Anterior cingulate cortex (tissue), 58 donors: ENCODE measurements around the gene GJA10.

ENCODE experiments used
- DNase-seq, 58 donors: peaks; one replicate each; lab custom pipeline; 2025; lab: John Stamatoyannopoulos, UW

The GJA10 gene

GRCh38 chr6:89916136-89916920 is 22.1 kb downstream of the GJA10 start:
- DNase-seq = no peak

DNA sequence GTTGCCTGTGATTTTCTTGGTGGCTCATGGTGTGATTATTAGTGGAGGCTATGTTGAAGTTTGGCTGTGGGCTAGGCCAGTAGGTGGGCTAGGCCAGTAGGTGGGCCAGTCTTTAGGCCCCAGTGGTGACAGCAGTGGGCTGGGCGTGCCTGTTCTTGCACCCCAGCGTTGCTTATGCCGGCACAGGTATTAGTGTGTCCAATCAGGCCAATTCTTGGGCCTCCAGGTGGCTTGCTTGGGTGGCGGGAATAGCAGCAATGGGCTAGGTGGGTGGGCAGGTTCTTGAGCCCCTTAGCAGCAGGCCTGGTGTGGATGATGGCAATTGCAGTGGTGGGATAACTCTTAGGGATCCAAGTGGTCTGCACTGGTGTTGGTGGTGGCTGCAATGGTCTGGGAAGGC is 22.9 kb downstream of the GJA10 start:
- no peak for DNase-seq

DNA sequence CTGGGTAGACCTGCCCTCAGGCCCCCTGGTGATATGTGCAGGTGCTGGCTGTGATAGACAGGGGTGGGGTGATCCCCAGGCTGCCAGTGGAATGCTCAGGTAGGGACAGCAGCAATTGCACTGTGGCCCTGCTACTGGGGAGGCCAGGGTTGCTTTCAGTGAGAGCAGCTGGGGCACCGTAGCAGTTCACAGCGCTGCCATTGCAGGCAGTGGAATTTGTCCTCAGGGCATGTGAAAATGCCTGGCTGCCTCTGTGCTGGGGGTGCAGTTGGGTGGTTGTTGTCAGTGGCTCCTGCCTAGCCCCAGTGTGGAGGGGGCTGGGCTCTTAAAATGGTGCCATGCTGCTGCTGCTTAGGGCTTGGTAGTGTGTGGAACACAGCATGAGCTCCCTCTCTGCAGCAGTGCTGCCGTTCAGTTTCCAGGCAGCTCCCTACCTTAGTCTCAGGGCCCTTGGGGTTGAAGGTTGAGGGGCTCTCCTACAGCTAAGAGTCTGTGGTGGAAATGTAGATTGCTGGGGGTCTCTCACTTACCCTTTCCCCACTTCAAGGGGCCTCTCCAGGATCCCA is 23.6 kb downstream of the GJA10 start:
- no peak for DNase-seq

- no peak for DNase-seq
Observed at GRCh38 chr6:89921197-89921596, 26.9 kb downstream of the GJA10 start.

- DNase-seq = no peak
Observed at GRCh38 chr6:89921691-89922090, 27.4 kb downstream of the GJA10 start.

- DNase-seq = no peak
Observed at GRCh38 chr6:89924231-89924630, 30.0 kb downstream of the GJA10 start.

- DNase-seq = no peak
Observed at GRCh38 chr6:89925826-89926225, 31.6 kb downstream of the GJA10 start.

GRCh38 chr6:89927264-89927663 is 33.0 kb downstream of the GJA10 start:
- DNase-seq = no peak

- DNase-seq = no peak
Observed at GRCh38 chr6:89927791-89928550, 33.7 kb downstream of the GJA10 start.

DNA sequence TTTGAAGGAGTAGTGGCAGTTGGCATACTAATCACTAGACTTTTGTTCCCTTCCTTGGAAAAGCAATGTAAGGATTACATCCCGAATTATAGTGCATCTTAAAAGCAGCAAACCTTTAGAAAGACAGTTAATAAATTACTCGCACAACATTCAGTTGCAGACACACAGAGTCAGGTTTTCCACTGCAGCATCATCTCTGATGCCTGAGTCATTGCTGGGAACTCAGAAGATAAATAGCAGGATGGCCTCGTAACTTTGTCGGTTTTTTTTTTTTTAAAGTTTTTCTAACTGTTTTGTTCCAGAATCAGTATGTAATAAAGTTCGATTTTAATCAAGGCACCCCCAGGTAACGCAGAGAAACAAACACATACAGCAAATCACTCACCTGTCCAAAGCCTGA is 34.3 kb downstream of the GJA10 start:
- no peak for DNase-seq

DNA sequence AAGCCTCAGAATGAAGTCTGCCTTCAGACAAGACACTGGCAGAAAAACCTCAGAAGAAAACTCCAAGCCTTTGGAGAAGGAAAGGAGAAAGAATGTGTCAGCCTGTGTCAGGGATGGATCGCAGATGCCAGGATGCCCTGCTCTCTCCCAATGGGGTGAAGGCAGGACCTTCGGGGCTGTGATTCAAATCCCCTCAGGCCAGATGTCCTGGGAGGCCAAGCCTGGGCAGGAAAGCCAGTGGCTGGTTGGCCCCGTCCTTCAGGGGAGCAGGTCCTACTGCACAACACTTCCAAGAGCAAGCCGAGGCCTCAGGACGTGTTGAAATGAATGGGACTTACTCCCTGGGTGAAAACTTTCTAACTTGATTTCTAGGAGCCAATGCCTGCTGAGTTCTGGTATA is 36.5 kb downstream of the GJA10 start:
- no peak for DNase-seq

DNA sequence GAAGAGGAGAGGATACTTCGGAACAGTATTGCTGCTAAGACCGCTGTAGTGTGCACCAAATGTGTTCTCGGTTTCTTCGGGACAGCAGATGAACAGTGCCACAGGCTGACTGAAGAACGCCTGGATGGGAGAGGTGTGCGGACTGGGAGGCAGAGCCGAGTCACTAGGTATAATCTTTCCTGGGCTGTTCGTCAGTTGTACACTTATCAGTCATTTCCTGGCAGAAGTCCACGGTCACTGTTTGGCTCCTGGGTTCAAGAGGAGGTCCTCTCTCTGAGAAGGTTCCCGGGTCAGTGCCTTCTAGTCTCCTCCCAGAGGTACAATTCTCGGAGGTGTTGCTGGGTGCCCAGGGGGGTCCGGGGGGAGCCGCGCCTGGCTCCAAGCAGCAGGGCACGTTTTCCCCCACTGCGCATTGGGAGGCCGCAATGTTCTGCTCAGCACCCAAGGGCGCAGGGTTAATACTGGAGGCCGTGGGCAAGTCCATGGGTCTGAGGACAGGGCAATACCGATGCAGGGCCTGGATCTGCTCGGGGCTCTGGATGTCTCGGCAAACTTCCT is 38.1 kb downstream of the GJA10 start:
- DNase-seq = no peak

- DNase-seq = peak in 4 of 58 donors; percentile 10 to 50 (median 22)
Observed at GRCh38 chr6:89934685-89935366, 40.6 kb downstream of the GJA10 start.

DNA sequence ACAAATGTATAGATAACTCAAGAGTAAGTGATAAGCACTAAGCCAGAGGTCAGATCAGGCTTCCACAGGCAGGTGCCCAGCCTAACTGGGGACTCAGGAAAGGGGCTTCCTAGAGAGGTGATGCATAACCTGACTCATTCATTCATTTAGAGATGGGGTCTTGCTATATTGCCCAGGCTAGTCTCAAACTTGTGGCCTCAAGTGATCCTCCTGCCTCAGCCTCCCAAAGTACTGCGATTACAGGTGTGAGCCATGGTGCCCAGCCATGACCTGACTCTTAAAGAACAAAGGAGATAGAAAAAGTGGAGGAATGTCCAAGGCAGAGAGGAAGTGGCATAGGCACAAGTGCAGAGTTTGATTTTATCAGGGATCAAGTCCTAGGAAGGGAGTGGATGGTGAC is 41.9 kb downstream of the GJA10 start:
- no peak for DNase-seq

DNA sequence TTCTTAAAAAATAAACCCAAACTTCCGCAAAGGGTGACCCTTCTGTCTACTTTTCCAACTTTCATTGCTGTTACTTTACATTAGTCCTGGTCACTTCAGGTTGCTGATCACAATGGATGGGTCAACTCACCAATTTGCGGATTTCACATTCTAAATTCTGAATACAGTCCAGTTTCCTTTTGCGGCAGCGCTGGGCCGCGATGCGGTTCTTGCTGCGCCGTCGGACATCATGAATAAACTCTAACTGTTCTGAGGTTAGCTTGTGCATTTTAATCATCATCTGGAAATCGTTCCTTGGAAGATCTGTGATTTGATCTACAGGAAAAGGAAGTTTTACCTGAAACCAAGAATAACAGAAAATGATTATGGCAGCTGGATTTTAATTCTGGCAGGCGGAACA is 43.7 kb downstream of the GJA10 start:
- no peak for DNase-seq

- DNase-seq = no peak
Observed at GRCh38 chr6:89939144-89939543, 44.9 kb downstream of the GJA10 start.

GRCh38 chr6:89940225-89941027 is 46.2 kb downstream of the GJA10 start:
- peak in 54 of 58 donors; percentile 7 to 90 (median 62) for DNase-seq

GRCh38 chr6:89941031-89941762 is 46.9 kb downstream of the GJA10 start:
- peak in 43 of 58 donors; percentile 10 to 73 (median 40) for DNase-seq
